ENCODE measurements around the gene ZBTB20. TPM values are rescaled to one million over a fixed set of nuclear protein-coding genes. Genes with fewer than 3 reads are reported as not detected.

The ZBTB20 gene
- polyA plus RNA-seq, 1 donor from 2014 or later, result 4.8 TPM

DNA sequence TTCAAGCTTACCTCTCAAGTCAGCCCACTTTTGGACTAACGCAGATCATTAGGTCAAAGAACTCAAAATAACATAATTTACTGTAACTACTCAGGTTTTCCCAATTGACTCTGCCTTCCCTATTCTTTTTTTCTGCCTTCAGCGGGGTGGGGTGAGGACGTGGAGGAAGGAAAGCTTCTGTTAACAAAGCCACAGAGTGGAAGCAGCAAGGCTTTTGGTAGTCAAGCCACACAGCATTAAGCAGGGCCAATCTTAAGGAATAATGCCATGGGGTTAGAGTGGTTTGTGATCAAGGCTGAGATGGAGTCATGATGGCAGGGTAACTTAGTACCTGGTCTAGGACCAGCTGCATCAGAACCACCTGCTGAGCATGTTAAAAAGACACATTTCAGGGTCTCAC, 575.7 kb downstream of the ZBTB20 start:
- Histone ChIP-seq H3K4me3 (ENCODE audit: low read length) (no peak overlapping the region), H3K4me2 (ENCODE audit: low read length) (no peak overlapping the region), H3F3A (ENCODE audit: insufficient read depth, low read length, poor library complexity, severe bottlenecking) (no peaks in the 10 kb centered on the region), H3K79me2 (replicated peaks; ENCODE audit: insufficient read depth, low read length) (no peaks in the 10 kb centered on the region), H3K36me3 (ENCODE audit: insufficient read depth, low read length) (no peaks in the 10 kb centered on the region), H3K27ac (ENCODE audit: low read length) (no peak overlapping the region), H2AFZ (ENCODE audit: low read depth, low read length) (no peak overlapping the region), H4K20me1 (ENCODE audit: insufficient read depth) (no peaks in the 10 kb centered on the region), H3K27me3 (ENCODE audit: insufficient read depth, low read depth, low read length) (no peaks in the 10 kb centered on the region), H3K9me3 (ENCODE audit: low read length) (no peaks in the 10 kb centered on the region), H3K9ac (ENCODE audit: low read length) (no peak overlapping the region), H3K9me2 (ENCODE audit: insufficient read depth, low read length) (no peaks in the 10 kb centered on the region)
- TF ChIP-seq EP300 (conservative IDR thresholded peaks at IDR 0.05; ENCODE audit: poor library complexity, severe bottlenecking) (no peak), POLR2AphosphoS5 (IDR thresholded peaks at IDR 0.05) (no peak), SMC3 (conservative IDR thresholded peaks at IDR 0.05; ENCODE audit: poor library complexity) (no peak), TAF1 (IDR thresholded peaks at IDR 0.05; ENCODE audit: low read depth) (no peak), MXI1 (conservative IDR thresholded peaks at IDR 0.05; ENCODE audit: poor library complexity, severe bottlenecking) (no peak), EZH2 (IDR thresholded peaks at IDR 0.05; ENCODE audit: borderline replicate concordance, insufficient read depth, low read length, poor library complexity, severe bottlenecking) (no peak), RAD21 (conservative IDR thresholded peaks at IDR 0.05) (no peak)
- TF ChIP-seq, protein P1, sequence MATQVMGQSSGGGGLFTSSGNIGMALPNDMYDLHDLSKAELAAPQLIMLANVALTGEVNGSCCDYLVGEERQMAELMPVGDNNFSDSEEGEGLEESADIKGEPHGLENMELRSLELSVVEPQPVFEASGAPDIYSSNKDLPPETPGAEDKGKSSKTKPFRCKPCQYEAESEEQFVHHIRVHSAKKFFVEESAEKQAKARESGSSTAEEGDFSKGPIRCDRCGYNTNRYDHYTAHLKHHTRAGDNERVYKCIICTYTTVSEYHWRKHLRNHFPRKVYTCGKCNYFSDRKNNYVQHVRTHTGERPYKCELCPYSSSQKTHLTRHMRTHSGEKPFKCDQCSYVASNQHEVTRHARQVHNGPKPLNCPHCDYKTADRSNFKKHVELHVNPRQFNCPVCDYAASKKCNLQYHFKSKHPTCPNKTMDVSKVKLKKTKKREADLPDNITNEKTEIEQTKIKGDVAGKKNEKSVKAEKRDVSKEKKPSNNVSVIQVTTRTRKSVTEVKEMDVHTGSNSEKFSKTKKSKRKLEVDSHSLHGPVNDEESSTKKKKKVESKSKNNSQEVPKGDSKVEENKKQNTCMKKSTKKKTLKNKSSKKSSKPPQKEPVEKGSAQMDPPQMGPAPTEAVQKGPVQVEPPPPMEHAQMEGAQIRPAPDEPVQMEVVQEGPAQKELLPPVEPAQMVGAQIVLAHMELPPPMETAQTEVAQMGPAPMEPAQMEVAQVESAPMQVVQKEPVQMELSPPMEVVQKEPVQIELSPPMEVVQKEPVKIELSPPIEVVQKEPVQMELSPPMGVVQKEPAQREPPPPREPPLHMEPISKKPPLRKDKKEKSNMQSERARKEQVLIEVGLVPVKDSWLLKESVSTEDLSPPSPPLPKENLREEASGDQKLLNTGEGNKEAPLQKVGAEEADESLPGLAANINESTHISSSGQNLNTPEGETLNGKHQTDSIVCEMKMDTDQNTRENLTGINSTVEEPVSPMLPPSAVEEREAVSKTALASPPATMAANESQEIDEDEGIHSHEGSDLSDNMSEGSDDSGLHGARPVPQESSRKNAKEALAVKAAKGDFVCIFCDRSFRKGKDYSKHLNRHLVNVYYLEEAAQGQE (IDR thresholded peaks at IDR 0.05; ENCODE audit: borderline replicate concordance), result no peak
- TF ChIP-seq, protein P2, sequence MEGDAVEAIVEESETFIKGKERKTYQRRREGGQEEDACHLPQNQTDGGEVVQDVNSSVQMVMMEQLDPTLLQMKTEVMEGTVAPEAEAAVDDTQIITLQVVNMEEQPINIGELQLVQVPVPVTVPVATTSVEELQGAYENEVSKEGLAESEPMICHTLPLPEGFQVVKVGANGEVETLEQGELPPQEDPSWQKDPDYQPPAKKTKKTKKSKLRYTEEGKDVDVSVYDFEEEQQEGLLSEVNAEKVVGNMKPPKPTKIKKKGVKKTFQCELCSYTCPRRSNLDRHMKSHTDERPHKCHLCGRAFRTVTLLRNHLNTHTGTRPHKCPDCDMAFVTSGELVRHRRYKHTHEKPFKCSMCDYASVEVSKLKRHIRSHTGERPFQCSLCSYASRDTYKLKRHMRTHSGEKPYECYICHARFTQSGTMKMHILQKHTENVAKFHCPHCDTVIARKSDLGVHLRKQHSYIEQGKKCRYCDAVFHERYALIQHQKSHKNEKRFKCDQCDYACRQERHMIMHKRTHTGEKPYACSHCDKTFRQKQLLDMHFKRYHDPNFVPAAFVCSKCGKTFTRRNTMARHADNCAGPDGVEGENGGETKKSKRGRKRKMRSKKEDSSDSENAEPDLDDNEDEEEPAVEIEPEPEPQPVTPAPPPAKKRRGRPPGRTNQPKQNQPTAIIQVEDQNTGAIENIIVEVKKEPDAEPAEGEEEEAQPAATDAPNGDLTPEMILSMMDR (IDR thresholded peaks at IDR 0.05; ENCODE audit: poor library complexity, severe bottlenecking), result no peak

DNA sequence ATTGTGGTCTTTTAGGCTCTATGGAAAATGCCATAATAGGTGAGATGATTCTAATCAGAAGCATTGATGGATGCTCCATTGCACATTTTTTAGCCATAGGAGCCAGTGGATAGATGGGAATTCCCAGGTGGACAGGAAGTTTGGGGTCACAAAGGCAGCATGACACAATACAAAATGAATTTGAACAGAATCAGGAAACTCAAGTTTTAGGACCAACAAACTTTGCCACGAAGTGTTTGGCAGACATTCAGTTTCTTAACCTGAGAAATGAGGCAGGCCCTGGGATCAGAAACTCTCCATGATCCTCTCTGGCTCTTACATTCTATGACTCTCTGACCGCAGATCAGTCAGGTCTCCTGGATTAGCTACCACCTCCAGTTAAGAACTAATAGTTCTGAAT, 577.9 kb downstream of the ZBTB20 start:
- Histone ChIP-seq H3K79me2 (replicated peaks; ENCODE audit: insufficient read depth, low read length) (no peaks in the 10 kb centered on the region), H3K4me3 (ENCODE audit: low read length) (no peak overlapping the region), H3K9ac (ENCODE audit: low read length) (no peak overlapping the region), H3K4me2 (ENCODE audit: low read length) (no peak overlapping the region), H3K36me3 (ENCODE audit: insufficient read depth, low read length) (no peaks in the 10 kb centered on the region), H3F3A (ENCODE audit: insufficient read depth, low read length, poor library complexity, severe bottlenecking) (no peaks in the 10 kb centered on the region), H3K9me2 (ENCODE audit: insufficient read depth, low read length) (no peaks in the 10 kb centered on the region), H3K9me3 (ENCODE audit: low read length) (no peaks in the 10 kb centered on the region), H3K27me3 (ENCODE audit: insufficient read depth, low read depth, low read length) (no peaks in the 10 kb centered on the region), H3K27ac (ENCODE audit: low read length) (no peak overlapping the region), H4K20me1 (ENCODE audit: insufficient read depth) (no peaks in the 10 kb centered on the region), H2AFZ (ENCODE audit: low read depth, low read length) (no peak overlapping the region)
- no peak for TF ChIP-seq RAD21 (conservative IDR thresholded peaks at IDR 0.05)
- TF ChIP-seq EP300 (conservative IDR thresholded peaks at IDR 0.05; ENCODE audit: poor library complexity, severe bottlenecking), result no peak
- TF ChIP-seq TAF1 (IDR thresholded peaks at IDR 0.05; ENCODE audit: low read depth), result no peak
- TF ChIP-seq POLR2AphosphoS5 (IDR thresholded peaks at IDR 0.05), result no peak
- no peak for TF ChIP-seq MXI1 (conservative IDR thresholded peaks at IDR 0.05; ENCODE audit: poor library complexity, severe bottlenecking)
- TF ChIP-seq, protein P1 (IDR thresholded peaks at IDR 0.05; ENCODE audit: borderline replicate concordance), result no peak
- TF ChIP-seq, protein P2 (IDR thresholded peaks at IDR 0.05; ENCODE audit: poor library complexity, severe bottlenecking), result no peak
- no peak for TF ChIP-seq SMC3 (conservative IDR thresholded peaks at IDR 0.05; ENCODE audit: poor library complexity)
- TF ChIP-seq EZH2 (IDR thresholded peaks at IDR 0.05; ENCODE audit: borderline replicate concordance, insufficient read depth, low read length, poor library complexity, severe bottlenecking), result no peak

Data from neural cell (in vitro differentiated cells).